SU-DHL-6 (cell line): ENCODE results near the gene GATAD2B.
"Not testable (repeated sequence)": the region's sequence is repeated elsewhere in the genome, so short reads cannot be mapped to it uniquely, and the experiment has no call there.

ENCODE experiments used
- H2AFZ ChIP-seq: fragments of 200-600 bp; sonication (generic); 2 replicates; pipeline ENCODE4 v1.6.1; 2014; ENCODE audit warnings: low read depth, mild to moderate bottlenecking, moderate library complexity, mixed read lengths, antibody characterized with exemption, low read length; ENCODE audit not compliant: severe bottlenecking
- H3F3A ChIP-seq: fragments of 200-600 bp; shearing (Covaris generic); 2 replicates; pipeline ENCODE4 v1.6.0; 2016; ENCODE audit warnings: antibody characterized with exemption, mild to moderate bottlenecking; ENCODE audit not compliant: insufficient read depth
- H3K27ac ChIP-seq: fragments of 200-600 bp; sonication (generic); 2 replicates; pipeline ENCODE4 v1.5.1; 2016; ENCODE audit warnings: low read depth, mild to moderate bottlenecking, low read length, moderate library complexity, mixed read lengths
- H3K27me3 ChIP-seq: fragments of 200-600 bp; sonication (generic), shearing (Covaris generic); 2 replicates; pipeline ENCODE4 v1.6.0; 2014; ENCODE audit warnings: mild to moderate bottlenecking, low read length
- H3K36me3 ChIP-seq: fragments of 200-600 bp; sonication (generic); 2 replicates; pipeline ENCODE4 v1.6.1; 2014; ENCODE audit warnings: mild to moderate bottlenecking, low read length, mixed read lengths
- H3K4me2 ChIP-seq: fragments of 300-600, 200-600 bp; shearing (Covaris generic), sonication (generic); 2 replicates; pipeline ENCODE4 v1.6.0; 2014; ENCODE audit warnings: low read length, low read depth, mild to moderate bottlenecking; ENCODE audit not compliant: poor library complexity, severe bottlenecking
- H3K4me3 ChIP-seq: fragments of 200-600 bp; sonication (generic); 2 replicates; pipeline ENCODE4 v1.5.1; 2014; ENCODE audit warnings: antibody characterized with exemption, low read length, mild to moderate bottlenecking, mixed read lengths; ENCODE audit not compliant: insufficient read depth, poor library complexity, severe bottlenecking
- H3K79me2 ChIP-seq: fragments of 200-600 bp; sonication (generic); 2 replicates; pipeline ENCODE4 v1.6.1; 2014; ENCODE audit warnings: mild to moderate bottlenecking, low read length, moderate library complexity; ENCODE audit not compliant: insufficient read depth
- H3K9ac ChIP-seq: fragments of 200-600 bp; sonication (generic); 2 replicates; pipeline ENCODE4 v1.7.0; 2014; ENCODE audit warnings: mild to moderate bottlenecking, low read length
- H3K9me2 ChIP-seq: fragments of 200-600 bp; sonication (generic); replicated peaks from 2 replicates; pipeline ENCODE4 v1.6.1; 2014; ENCODE audit warnings: low read length; ENCODE audit not compliant: insufficient read depth
- H3K9me3 ChIP-seq: fragments of 200-600 bp; sonication (generic); 2 replicates; pipeline ENCODE4 v1.6.1; 2014; ENCODE audit warnings: low read length, mixed read lengths; ENCODE audit not compliant: insufficient read depth
- H4K20me1 ChIP-seq: fragments of 200-600 bp; sonication (generic); 2 replicates; pipeline ENCODE4 v1.6.1; 2014; ENCODE audit warnings: low read depth, mild to moderate bottlenecking, antibody characterized with exemption, low read length, moderate library complexity, mixed read lengths
- EZH2phosphoT487 ChIP-seq: fragments of 200-600 bp; sonication (generic), shearing (Covaris generic); conservative IDR thresholded peaks from 2 replicates; pipeline ENCODE4 v1.6.1; 2018; ENCODE audit warnings: mild to moderate bottlenecking, antibody characterized with exemption, low read length, moderate library complexity, mixed read lengths
- TF ChIP-seq, protein P1 (sequence below): fragments of 200-600 bp; sonication (generic); IDR thresholded peaks from one replicate; pipeline ENCODE4 v1.5.1; 2017; ENCODE audit warnings: antibody characterized with exemption, mild to moderate bottlenecking, low read length, moderate library complexity; ENCODE audit not compliant: insufficient read depth, poor library complexity, severe bottlenecking

GATAD2B gene

DNA sequence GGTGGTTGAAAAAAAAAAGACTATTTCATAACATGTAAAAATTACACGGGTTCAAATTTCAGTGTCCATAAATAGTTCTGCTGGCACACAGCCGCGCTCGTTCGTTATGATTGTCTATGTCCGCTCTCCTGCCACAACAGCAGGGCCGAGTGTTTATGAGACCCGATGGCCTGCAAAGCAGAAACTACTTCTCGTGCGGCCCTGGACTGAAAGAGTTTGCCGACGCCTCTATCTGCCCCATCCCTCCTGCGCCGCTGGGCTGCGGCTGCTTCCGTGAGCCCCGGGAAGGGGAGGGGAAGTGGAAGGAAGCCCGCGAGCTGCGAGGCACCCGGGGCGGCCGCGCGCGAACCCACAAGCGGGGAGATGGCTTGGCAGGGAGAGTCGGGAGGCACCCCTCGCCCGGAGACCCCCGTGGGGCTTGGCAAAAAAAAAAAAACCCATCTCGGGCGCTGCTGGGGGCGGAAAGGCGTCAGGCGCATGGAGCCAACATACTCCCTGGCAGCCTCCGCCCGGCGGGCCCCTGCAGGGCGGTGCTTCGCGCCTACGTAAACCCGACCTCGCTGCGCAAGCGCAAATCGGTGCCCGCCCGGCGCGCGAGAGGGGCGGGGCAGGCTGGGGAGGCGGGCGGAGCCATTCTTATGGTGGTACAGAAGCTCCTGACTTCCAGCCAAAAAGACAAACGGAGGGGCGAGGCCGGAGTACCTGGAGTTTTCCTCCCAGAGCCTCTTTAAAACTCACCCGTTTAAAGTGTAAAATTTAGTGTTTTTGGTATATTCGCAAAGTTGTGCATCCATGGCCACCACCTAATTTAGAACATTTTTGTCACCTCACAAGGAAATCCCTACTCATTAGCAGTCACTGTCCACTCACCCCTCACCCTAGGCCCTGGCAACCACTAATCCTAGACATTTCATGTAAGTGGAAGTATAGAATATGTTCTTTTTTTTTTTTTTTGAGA lies 139.3 kb downstream of the GATAD2B start:
- Histone ChIP-seq H2AFZ (peak overlapping the region; percentile 92), H3K79me2 (no peaks in the 10 kb centered on the region)
- TF ChIP-seq, protein P1, sequence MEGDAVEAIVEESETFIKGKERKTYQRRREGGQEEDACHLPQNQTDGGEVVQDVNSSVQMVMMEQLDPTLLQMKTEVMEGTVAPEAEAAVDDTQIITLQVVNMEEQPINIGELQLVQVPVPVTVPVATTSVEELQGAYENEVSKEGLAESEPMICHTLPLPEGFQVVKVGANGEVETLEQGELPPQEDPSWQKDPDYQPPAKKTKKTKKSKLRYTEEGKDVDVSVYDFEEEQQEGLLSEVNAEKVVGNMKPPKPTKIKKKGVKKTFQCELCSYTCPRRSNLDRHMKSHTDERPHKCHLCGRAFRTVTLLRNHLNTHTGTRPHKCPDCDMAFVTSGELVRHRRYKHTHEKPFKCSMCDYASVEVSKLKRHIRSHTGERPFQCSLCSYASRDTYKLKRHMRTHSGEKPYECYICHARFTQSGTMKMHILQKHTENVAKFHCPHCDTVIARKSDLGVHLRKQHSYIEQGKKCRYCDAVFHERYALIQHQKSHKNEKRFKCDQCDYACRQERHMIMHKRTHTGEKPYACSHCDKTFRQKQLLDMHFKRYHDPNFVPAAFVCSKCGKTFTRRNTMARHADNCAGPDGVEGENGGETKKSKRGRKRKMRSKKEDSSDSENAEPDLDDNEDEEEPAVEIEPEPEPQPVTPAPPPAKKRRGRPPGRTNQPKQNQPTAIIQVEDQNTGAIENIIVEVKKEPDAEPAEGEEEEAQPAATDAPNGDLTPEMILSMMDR, result no peak
- no peak for TF ChIP-seq EZH2phosphoT487

GRCh38 chr1:153782648-153783047 lies 140.1 kb downstream of the GATAD2B start:
- H3F3A ChIP-seq, H3K79me2 ChIP-seq, H3K27me3 ChIP-seq, H2AFZ ChIP-seq, H4K20me1 ChIP-seq, H3K9me3 ChIP-seq, H3K27ac ChIP-seq, H3K36me3 ChIP-seq, H3K9me2 ChIP-seq: not testable (repeated sequence)
- Histone ChIP-seq H3K4me2 (peak overlapping the region; percentile 86), H3K9ac (peak overlapping the region; percentile 79), H3K4me3 (peak overlapping the region; percentile 61)

More for the DNA sequence above, 139.3 kb downstream of the GATAD2B start:
- Histone ChIP-seq H3K9ac (peak overlapping the region; percentile 79), H3K9me2 (no peaks in the 10 kb centered on the region), H4K20me1 (no peaks in the 10 kb centered on the region), H3K4me2 (peak overlapping the region; percentile 86), H3K9me3 (peaks cover 7% of the 10 kb centered on the region), H3K27me3 (no peaks in the 10 kb centered on the region), H3K4me3 (peak overlapping the region; percentile 61), H3K27ac (peak overlapping the region; percentile 61), H3F3A (peaks cover 4% of the 10 kb centered on the region; the same call in 1 of the 2 replicates), H3K36me3 (no peaks in the 10 kb centered on the region)

DNA sequence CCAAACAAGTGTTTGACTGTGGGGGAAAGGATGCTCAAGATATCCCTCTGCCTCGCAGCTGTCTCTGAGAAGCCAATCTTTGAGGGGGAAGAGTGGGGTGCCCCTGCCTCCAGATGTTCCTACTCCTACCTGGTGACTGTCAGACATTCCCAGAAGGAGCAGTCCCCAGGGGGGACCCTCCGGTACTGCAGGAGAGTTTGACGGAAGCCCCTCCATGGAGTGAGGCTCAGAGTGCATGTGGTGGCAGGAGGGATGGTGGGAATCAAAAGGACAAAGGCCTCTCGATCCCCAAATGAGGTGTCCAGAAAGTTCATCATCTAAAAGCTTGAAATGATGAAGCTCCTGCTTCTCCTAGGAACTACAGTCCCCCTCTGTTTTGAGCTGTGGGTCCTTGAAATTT lies 142.2 kb downstream of the GATAD2B start:
- H3K27me3 ChIP-seq, result no peaks in the 10 kb centered on the region
- H3K36me3 ChIP-seq, result no peaks in the 10 kb centered on the region
- peaks cover 4% of the 10 kb centered on the region; the same call in 1 of the 2 replicates for H3F3A ChIP-seq
- H3K9ac ChIP-seq, result no peak overlapping the region
- no peak for TF ChIP-seq EZH2phosphoT487
- TF ChIP-seq, protein P1, result no peak
- H2AFZ ChIP-seq, result no peak overlapping the region
- H3K4me2 ChIP-seq, result no peak overlapping the region
- H3K27ac ChIP-seq, result no peak overlapping the region
- H4K20me1 ChIP-seq, result no peaks in the 10 kb centered on the region
- no peaks in the 10 kb centered on the region for H3K9me3 ChIP-seq
- no peak overlapping the region for H3K4me3 ChIP-seq
- no peaks in the 10 kb centered on the region for H3K9me2 ChIP-seq
- H3K79me2 ChIP-seq, result no peaks in the 10 kb centered on the region
